K562 (cell line): ENCODE data around the gene KLC1. TPM values are rescaled to one million over a fixed set of nuclear protein-coding genes. Genes with fewer than 3 reads are reported as not detected.

ENCODE experiments used
- ATAC-seq: fragments of 200-7000 bp; cut with Tn5 transposase; 3 replicates; pipeline ENCODE4 v1.9.1; 2020; ENCODE audit warnings: moderate library complexity
- BruUV-seq: library from RNA; stranded (reverse); fragments of 400-500 nt; replicated peaks from 2 replicates; lab custom pipeline; 2021; lab: Mats Ljungman, UMichigan
- CTCF ChIA-PET: fragments of 300-600 bp; formaldehyde crosslinking; extraction: SDS; loops from one replicate; lab custom pipeline; 2021; ENCODE audit warnings: low intra/inter-chr PET ratio; lab: Yijun Ruan, JAX
- POLR2A ChIA-PET: fragments of 300-600, 350-650 bp; sonication (Branson Sonifier 250); formaldehyde crosslinking; extraction: SDS; loops from one replicate; lab custom pipeline; 2021; ENCODE audit warnings: antibody characterized with exemption, inconsistent platforms; lab: Yijun Ruan, JAX
- DNase-seq, 4 experiments: peaks; one replicate each; pipeline versions ENCODE4 v3.0.0 to v3.0.0-alpha.2; 2011 to 2018; ENCODE audit warnings: low spot score in 3 of 4, mixed read lengths in 3 of 4; ENCODE audit errors: extremely low read depth in 1 of 4
- FAIRE-seq: peaks from 2 replicates; lab custom pipeline; 2011; peaks lifted over from hg19 to GRCh38; lab: Jason Lieb, UNC
- H2AFZ ChIP-seq: 2 replicates; pipeline ENCODE4 v1.6.0; 2011; ENCODE audit warnings: low read depth, low read length, control low read depth, inconsistent platforms
- H3K27ac ChIP-seq: fragments of 200-600 bp; 3 replicates; pipeline ENCODE4 v1.8.0; 2011; ENCODE audit warnings: low read depth, mild to moderate bottlenecking, control low read depth, inconsistent platforms, low read length, moderate library complexity, mixed read lengths; ENCODE audit errors: extremely low read depth
- H3K27me3 ChIP-seq, 2 experiments: fragments of 300-600 bp in 1 of 2; 2 replicates in 1 of 2; 3 replicates in 1 of 2; pipeline versions ENCODE4 v1.6.0 to v1.8.0; 2011; ENCODE audit warnings: inconsistent platforms in 2 of 2, low read length in 2 of 2, mild to moderate bottlenecking in 1 of 2, mixed read lengths in 1 of 2, moderate library complexity in 1 of 2; ENCODE audit not compliant: control insufficient read depth in 2 of 2, insufficient read depth in 2 of 2
- H3K36me3 ChIP-seq: fragments of 300-600 bp; 3 replicates; pipeline ENCODE4 v1.8.0; 2011; ENCODE audit warnings: mild to moderate bottlenecking, low read length, inconsistent platforms; ENCODE audit not compliant: control insufficient read depth, insufficient read depth
- H3K4me1 ChIP-seq, 2 experiments: fragments of 200-600 bp in 1 of 2; replicated peaks in 1 of 2; 2 replicates in 1 of 2; 3 replicates in 1 of 2; pipeline versions ENCODE4 v1.5.1 to v1.8.0; 2011; ENCODE audit warnings: inconsistent platforms in 2 of 2, low read length in 2 of 2, mild to moderate bottlenecking in 1 of 2, mixed read lengths in 1 of 2, moderate library complexity in 1 of 2; ENCODE audit not compliant: control insufficient read depth in 2 of 2, insufficient read depth in 2 of 2
- H3K4me2 ChIP-seq: 2 replicates; pipeline ENCODE4 v1.6.1; 2011; ENCODE audit warnings: low read length, control low read depth, inconsistent platforms, mixed read lengths; ENCODE audit not compliant: insufficient read depth
- H3K4me3 ChIP-seq: fragments of 200-600 bp; sonication (generic), shearing (Covaris generic); 2 replicates; pipeline ENCODE4 v1.5.1; 2016; ENCODE audit warnings: control low read depth, inconsistent platforms
- H3K79me2 ChIP-seq: fragments of 200-600 bp; 3 replicates; pipeline ENCODE4 v1.8.0; 2011; ENCODE audit warnings: low read length, inconsistent platforms; ENCODE audit not compliant: control insufficient read depth, insufficient read depth
- H3K9ac ChIP-seq, 2 experiments: 2 replicates each; pipeline versions ENCODE4 v1.6.0 to v1.6.1; 2011; ENCODE audit warnings: low read depth in 2 of 2, low read length in 2 of 2, control low read depth in 1 of 2, inconsistent platforms in 1 of 2, mild to moderate bottlenecking in 1 of 2, mixed read lengths in 1 of 2; ENCODE audit not compliant: insufficient read depth in 1 of 2
- H3K9me1 ChIP-seq: one replicate; pipeline ENCODE4 v1.6.0; 2011; ENCODE audit warnings: inconsistent platforms, mild to moderate bottlenecking, low read length, moderate library complexity; ENCODE audit not compliant: control insufficient read depth, insufficient read depth
- H3K9me3 ChIP-seq: replicated peaks from 2 replicates; pipeline ENCODE4 v1.5.1; 2011; ENCODE audit warnings: low read depth, low read length, inconsistent platforms; ENCODE audit not compliant: control insufficient read depth, insufficient read depth
- H4K20me1 ChIP-seq: replicated peaks from 2 replicates; pipeline ENCODE4 v1.6.1; 2011; ENCODE audit warnings: low read length, inconsistent platforms, mixed read lengths; ENCODE audit not compliant: control insufficient read depth, insufficient read depth
- FOXJ3 ChIP-seq: sonication (generic); formaldehyde crosslinking; IDR thresholded peaks from 2 replicates; pipeline ENCODE4 v1.4.0; 2020; ENCODE audit warnings: mild to moderate bottlenecking, missing genetic modification reagents
- NUFIP1 ChIP-seq: fragments of 450-650 bp; IDR thresholded peaks from 2 replicates; pipeline ENCODE4 v1.6.1; 2018; ENCODE audit not compliant: partially characterized antibody
- POLR2G ChIP-seq: fragments of 200-400 bp; formaldehyde crosslinking; IDR thresholded peaks from 2 replicates; pipeline ENCODE4 v1.6.1; 2017; ENCODE audit warnings: low read depth, mild to moderate bottlenecking, antibody characterized with exemption, low read length, moderate library complexity
- PPARD ChIP-seq: fragments of 250-450 bp; sonication (Bioruptor Pico); IDR thresholded peaks from 2 replicates; pipeline ENCODE4 v1.8.0; 2022; ENCODE audit warnings: inconsistent platforms, mild to moderate bottlenecking, moderate library complexity
- RBFOX2 ChIP-seq: fragments of 200-400 bp; formaldehyde crosslinking; IDR thresholded peaks from 2 replicates; pipeline ENCODE4 v1.6.1; 2017; ENCODE audit warnings: low read depth, mild to moderate bottlenecking, low read length, moderate library complexity
- TEAD1 ChIP-seq, 2 experiments: fragments of 450-650 bp in 1 of 2; sonication (generic) in 1 of 2; formaldehyde crosslinking; IDR thresholded peaks; 2 replicates each; pipeline versions ENCODE4 v1.4.0 to v1.8.0; 2020 to 2022; ENCODE audit warnings: mild to moderate bottlenecking in 2 of 2, missing genetic modification reagents in 1 of 2
- ZBED1 ChIP-seq: IDR thresholded peaks from 2 replicates; pipeline ENCODE4 v1.6.1; 2014
- ZNF764 ChIP-seq: fragments of 250-450 bp; sonication (Bioruptor Pico); IDR thresholded peaks from 2 replicates; pipeline ENCODE4 v1.4.0; 2020; ENCODE audit warnings: low read depth, mild to moderate bottlenecking, moderate library complexity
- WGBS: fragments of 100-300 bp; shearing (Covaris generic); methylation state at CpG from one replicate; pipeline ENCODE4 v1.1.6; 2016; ENCODE audit warnings: low coverage, mixed read lengths; ENCODE audit not compliant: insufficient coverage; ENCODE audit errors: missing lambda C conversion rate; 5-methylcytosine and 5-hydroxymethylcytosine counted together
- in situ Hi-C: fragments of 300-500 bp; cut with MboI; formaldehyde crosslinking; loops from 4 replicates; pipeline ENCODE4 v1.15.0; 2018; ENCODE audit warnings: inconsistent platforms, mixed read lengths
- intact Hi-C: fragments of 100-400 bp; cut with micrococcal nuclease; formaldehyde crosslinking; loops from 2 replicates; pipeline ENCODE4 v1.14.2; 2022
- polyA plus RNA-seq, 8 experiments: library from polyadenylated mRNA; depleted of rRNA in 4 of 8; stranded (reverse) in 5 of 8; unstranded in 3 of 8; fragments of >200 nt; fragmentation: Nextera tagmentation in 2 of 8; fragmentation: Illumina TruSeq in 1 of 8; extraction: Ambion mirVana in 2 of 8; extraction: Trizol in 1 of 8; gene quantifications; 2 replicates each; pipeline versions ENCODE4 v1.2.1 to v1.2.3, GENCODE V29; 2011 to 2014; ENCODE audit warnings: inconsistent platforms in 1 of 8, missing spikeins in 1 of 8
- total RNA-seq, 7 experiments: library from RNA; depleted of rRNA in 6 of 7; stranded (reverse); fragments of >200 nt in 6 of 7; fragmentation: Illumina TruSeq in 2 of 7; extraction: Trizol in 2 of 7; gene quantifications; 2 replicates each; pipeline versions ENCODE4 v1.2.1 to v1.2.3, GENCODE V29; 2011 to 2021; ENCODE audit warnings: low replicate concordance in 1 of 7

Gene KLC1
- total and polyA plus RNA-seq, 9 of the 15 experiments (the other 6 are each of a cell fraction or from before 2014, with no cell fraction given), result 4.9 to 134 (median 54.8) TPM

DNA sequence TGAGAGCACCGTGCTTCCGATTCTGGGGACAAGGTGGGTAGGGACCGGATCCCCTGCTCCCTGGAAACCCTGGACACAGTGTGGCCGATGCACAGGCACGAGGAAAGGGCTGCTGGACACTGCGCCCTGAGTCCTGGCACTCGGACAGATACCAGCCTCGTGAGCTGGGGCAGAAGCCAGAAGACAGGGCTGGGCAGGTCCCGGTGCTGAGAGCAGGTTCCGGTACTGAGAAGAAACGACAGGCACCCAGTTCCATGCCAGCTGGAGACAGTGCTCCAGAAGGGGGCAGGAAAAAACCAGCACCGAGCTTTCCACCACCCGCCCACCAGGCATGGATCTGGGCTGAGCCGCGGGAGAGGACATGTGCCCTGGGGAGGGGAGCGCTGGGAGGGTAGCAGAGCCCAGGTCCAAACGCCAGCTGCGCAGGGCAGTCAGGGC is 79.8 kb downstream of the KLC1 start:
- no TSS peak for BruUV-seq
- Histone ChIP-seq H3K27me3 (no peaks in the 10 kb centered on the region), H2AFZ (no peak overlapping the region), H3K79me2 (peaks cover 15% of the 10 kb centered on the region), H3K27ac (no peak overlapping the region), H4K20me1 (no peaks in the 10 kb centered on the region), H3K4me1 (peaks cover 4 to 39% of the 10 kb centered on the region in 2 experiments; a peak in 4 of 5 replicates), H3K9me3 (no peaks in the 10 kb centered on the region), H3K9ac (no peak overlapping the region; a peak in 1 of 4 replicates), H3K4me2 (no peak overlapping the region), H3K36me3 (peaks cover 88% of the 10 kb centered on the region; the same call in 2 of the 3 replicates), H3K9me1 (no peaks in the 10 kb centered on the region), H3K4me3 (no peak overlapping the region)
- DNase-seq, result no peak
- intact Hi-C loops, result no loop called here
- no peak for FAIRE-seq
- TF ChIP-seq PPARD (CRISPR knock-in tag) (no peak), NUFIP1 (no peak), FOXJ3 (CRISPR knock-in tag) (no peak), POLR2G (0 out of 2 replicates have a peak, but pooled peaks have one; percentile 8), ZBED1 (no peak)
- no peak for ATAC-seq
- in situ Hi-C loops, result no loop called here
- 93% methylated on average over 3 of the region's 18 CpGs for WGBS
- POLR2A ChIA-PET, result no interaction called here
- CTCF ChIA-PET, result no interaction called here

DNA sequence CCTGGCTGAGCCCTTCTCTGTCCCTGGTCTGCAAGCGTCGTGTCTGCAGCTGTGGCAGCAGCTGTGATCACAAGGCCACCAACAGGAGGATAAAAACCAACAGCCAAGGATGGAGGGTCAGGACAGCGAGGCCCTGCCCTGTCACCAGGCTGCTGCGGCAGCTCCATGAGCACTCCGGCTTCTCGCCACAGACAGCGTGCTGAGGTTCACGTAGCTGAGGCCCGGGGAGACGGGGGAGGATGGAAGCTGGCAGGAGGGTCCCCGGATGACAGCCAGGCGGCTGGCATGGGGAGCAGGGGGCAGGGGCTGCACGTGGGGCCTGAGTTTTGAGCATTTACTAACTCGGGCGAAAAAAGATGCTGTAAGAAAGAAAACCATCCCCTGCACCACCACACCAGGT is 80.8 kb downstream of the KLC1 start:
- Histone ChIP-seq H3K27ac (no peak overlapping the region), H2AFZ (no peak overlapping the region), H3K9ac (no peak overlapping the region), H3K4me3 (no peak overlapping the region), H3K9me3 (no peaks in the 10 kb centered on the region), H3K79me2 (peaks cover 26% of the 10 kb centered on the region), H4K20me1 (no peaks in the 10 kb centered on the region), H3K27me3 (no peaks in the 10 kb centered on the region), H3K4me1 (peaks cover 11 to 46% of the 10 kb centered on the region in 2 experiments; a peak in 4 of 5 replicates), H3K36me3 (peaks cover 84% of the 10 kb centered on the region; the same call in 2 of the 3 replicates), H3K9me1 (no peaks in the 10 kb centered on the region), H3K4me2 (no peak overlapping the region)
- no TSS peak for BruUV-seq
- CTCF ChIA-PET, result no interaction called here
- intact Hi-C loops, result no loop called here
- ATAC-seq, result no peak
- TF ChIP-seq TEAD1 (CRISPR knock-in tag; IDR thresholded peaks at IDR 0.05) (no peak), POLR2G (peak; percentile 60; the same call in 1 of the 2 replicates), RBFOX2 (0 out of 2 replicates have a peak, but pooled peaks have one; percentile 12), ZNF764 (CRISPR knock-in tag) (no peak)
- WGBS, result 97% methylated on average over 4 of the region's 15 CpGs
- in situ Hi-C loops, result no loop called here
- no peak for FAIRE-seq
- POLR2A ChIA-PET, result no interaction called here
- DNase-seq, result no peak
